BJ (cell line): ENCODE measurements around the gene NOD2. TPM values are rescaled to one million over a fixed set of nuclear protein-coding genes. Genes with fewer than 3 reads are reported as not detected.

ENCODE experiments used
- CTCF ChIA-PET: fragments of 350-600 bp; formaldehyde crosslinking; extraction: SDS; loops from one replicate; lab custom pipeline; 2021; ENCODE audit warnings: antibody characterized with exemption, inconsistent platforms; lab: Yijun Ruan, JAX
- POLR2A ChIA-PET: fragments of 300-600 bp; sonication (Branson Sonifier 250); formaldehyde crosslinking; extraction: SDS; loops from one replicate; lab custom pipeline; 2021; ENCODE audit warnings: antibody characterized with exemption; lab: Charles Lee
- DNase-seq: peaks from one replicate; pipeline ENCODE4 v3.0.0-alpha.2; 2011; ENCODE audit warnings: low read depth
- H3K27me3 ChIP-seq: 2 replicates; pipeline ENCODE4 v1.6.0; 2011; ENCODE audit warnings: low read length; ENCODE audit not compliant: control insufficient read depth, insufficient read depth
- H3K36me3 ChIP-seq: 2 replicates; pipeline ENCODE4 v1.5.1; 2011; ENCODE audit warnings: low read length; ENCODE audit not compliant: control insufficient read depth, insufficient read depth
- H3K4me3 ChIP-seq: 2 replicates; pipeline ENCODE4 v1.5.1; 2011; ENCODE audit warnings: low read depth, mild to moderate bottlenecking, control low read depth, low read length
- polyA plus RNA-seq: library from polyadenylated mRNA; depleted of rRNA; stranded (reverse); fragments of >200 nt; gene quantifications from 2 replicates; pipeline ENCODE4 v1.2.3, GENCODE V29; 2011
- TF ChIP-seq, protein P1 (sequence below): IDR thresholded peaks from 2 replicates; pipeline ENCODE4 v1.5.1; 2011; ENCODE audit warnings: low read depth, mild to moderate bottlenecking, control low read depth, inconsistent platforms, low read length, moderate library complexity; ENCODE audit not compliant: insufficient read depth

NOD2 gene
- polyA plus RNA-seq, 1 experiment: not detected

DNA sequence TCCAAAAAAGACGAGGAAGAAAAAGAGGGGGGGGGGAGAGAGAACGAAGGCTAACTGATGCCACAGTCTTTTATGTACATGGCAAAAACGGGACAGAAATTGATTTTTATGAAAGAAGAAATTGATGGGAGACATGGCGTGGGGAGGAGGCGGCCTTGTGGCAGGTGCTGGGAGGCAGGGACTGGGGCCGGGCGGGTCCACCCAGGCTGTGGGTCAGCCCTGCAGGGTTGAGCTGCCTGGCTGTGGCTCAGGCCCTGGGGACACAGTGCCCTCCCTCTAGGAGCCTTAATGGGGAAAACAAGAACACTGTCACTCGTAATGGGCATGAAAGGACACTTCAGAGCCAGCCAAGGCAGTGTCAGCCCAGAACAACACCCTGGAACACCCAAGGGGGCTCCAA is 47.1 kb upstream of the NOD2 start:
- no peaks in the 10 kb centered on the region for H3K36me3 ChIP-seq
- TF ChIP-seq, protein P1, sequence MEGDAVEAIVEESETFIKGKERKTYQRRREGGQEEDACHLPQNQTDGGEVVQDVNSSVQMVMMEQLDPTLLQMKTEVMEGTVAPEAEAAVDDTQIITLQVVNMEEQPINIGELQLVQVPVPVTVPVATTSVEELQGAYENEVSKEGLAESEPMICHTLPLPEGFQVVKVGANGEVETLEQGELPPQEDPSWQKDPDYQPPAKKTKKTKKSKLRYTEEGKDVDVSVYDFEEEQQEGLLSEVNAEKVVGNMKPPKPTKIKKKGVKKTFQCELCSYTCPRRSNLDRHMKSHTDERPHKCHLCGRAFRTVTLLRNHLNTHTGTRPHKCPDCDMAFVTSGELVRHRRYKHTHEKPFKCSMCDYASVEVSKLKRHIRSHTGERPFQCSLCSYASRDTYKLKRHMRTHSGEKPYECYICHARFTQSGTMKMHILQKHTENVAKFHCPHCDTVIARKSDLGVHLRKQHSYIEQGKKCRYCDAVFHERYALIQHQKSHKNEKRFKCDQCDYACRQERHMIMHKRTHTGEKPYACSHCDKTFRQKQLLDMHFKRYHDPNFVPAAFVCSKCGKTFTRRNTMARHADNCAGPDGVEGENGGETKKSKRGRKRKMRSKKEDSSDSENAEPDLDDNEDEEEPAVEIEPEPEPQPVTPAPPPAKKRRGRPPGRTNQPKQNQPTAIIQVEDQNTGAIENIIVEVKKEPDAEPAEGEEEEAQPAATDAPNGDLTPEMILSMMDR: no peak
- ChIA-PET POLR2A (no interaction called here), CTCF (interaction anchor here (0.6 to 1.8 kb wide), 2 partner anchors 19 to 440 kb away, joined by 3 to 4 read pairs; no protein-coding TSS in a partner anchor)
- DNase-seq: no peak
- H3K27me3 ChIP-seq: peaks cover 9% of the 10 kb centered on the region
- H3K4me3 ChIP-seq: no peak overlapping the region

DNA sequence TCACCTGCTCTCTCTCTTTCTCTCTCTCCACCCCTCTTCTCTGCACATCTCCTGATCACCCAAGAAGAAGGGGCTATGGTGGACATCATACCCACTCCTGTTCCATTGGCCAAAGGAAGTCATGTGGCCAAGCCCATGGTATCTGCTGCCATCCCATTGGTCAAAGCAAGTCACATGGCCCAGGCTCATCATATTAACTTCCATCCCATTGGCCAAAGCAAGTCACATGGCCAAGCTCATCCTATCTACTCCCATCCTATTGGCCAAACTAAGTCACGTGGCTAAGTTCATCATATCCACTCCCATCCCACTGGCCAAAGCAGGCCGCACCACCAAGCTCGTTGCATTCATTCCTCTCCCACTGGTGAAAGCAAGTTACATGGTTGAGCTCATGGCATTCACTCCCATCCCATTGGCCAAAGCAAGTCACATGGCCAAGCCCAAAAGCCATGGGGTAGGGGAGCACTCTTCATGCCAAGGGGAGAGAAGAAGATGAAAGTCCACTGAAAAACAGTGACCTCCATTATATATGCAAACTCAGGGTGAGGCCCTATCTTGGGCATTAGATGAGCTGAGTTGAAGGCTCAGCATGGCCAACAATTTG is 41.5 kb upstream of the NOD2 start:
- H3K36me3 ChIP-seq: no peaks in the 10 kb centered on the region
- H3K4me3 ChIP-seq: no peak overlapping the region
- TF ChIP-seq, protein P1: no peak
- POLR2A ChIA-PET: no interaction called here
- no peak for DNase-seq
- CTCF ChIA-PET: interaction anchor here (0.8 to 1.6 kb wide), 3 partner anchors 10 to 58 kb away, joined by 3 to 6 read pairs (median 3); no protein-coding TSS in a partner anchor
- peaks cover 3% of the 10 kb centered on the region; the same call in 1 of the 2 replicates for H3K27me3 ChIP-seq

GRCh38 chr16:50652836-50653425 is 40.5 kb upstream of the NOD2 start:
- Histone ChIP-seq H3K36me3 (no peaks in the 10 kb centered on the region), H3K27me3 (peaks cover 3% of the 10 kb centered on the region; the same call in 1 of the 2 replicates), H3K4me3 (no peak overlapping the region)
- TF ChIP-seq, protein P1: no peak
- ChIA-PET POLR2A (no interaction called here), CTCF (interaction anchor here (0.6 to 1.8 kb wide), 7 partner anchors 8 to 547 kb away, joined by 3 to 6 read pairs (median 3); no protein-coding TSS in a partner anchor)
- DNase-seq: no peak

DNA sequence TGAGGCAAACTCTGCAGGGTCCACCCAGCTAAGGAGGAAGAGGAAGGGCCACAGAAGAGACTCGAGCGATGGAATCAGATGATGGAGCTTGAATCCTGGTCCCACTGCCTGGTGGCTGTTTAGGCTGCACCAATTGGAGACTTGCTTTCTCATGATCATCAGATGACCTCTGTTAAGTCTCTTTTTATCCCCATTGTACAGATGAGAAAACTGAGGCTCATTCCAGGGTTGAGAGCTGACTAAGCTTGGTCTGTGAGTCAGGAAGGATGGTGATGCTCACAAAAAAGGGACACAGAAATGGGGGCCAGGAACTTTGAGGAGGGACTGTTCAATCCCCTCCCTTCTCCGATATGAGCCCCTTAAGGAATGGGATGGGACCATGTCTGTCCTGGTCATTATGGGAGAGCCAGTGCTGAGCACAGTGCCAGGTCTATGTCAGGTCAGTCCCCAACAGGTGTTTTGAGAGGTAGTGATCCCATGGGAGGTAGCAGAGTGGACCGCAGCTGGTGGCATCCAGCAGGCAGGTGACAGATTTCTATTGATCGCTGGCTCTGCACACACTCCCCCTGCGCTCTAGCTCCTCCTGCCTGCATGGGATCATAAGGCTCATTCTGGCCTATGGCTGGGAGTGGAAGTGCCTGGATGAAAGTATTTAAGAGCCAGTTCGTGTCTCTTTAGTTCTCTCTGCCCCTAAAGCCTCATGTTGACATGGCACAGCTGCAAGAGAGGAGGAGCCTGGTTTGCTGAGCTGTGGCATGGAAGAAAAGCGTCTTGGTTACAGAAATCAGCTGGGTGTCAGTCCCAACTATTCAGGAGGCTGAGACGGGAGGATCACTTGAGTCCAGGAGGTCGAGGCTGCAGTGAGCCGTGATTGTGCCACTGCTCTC is 39.5 kb upstream of the NOD2 start:
- Histone ChIP-seq H3K36me3 (no peaks in the 10 kb centered on the region), H3K4me3 (no peak overlapping the region), H3K27me3 (peaks cover 3% of the 10 kb centered on the region; the same call in 1 of the 2 replicates)
- DNase-seq: no peak
- TF ChIP-seq, protein P1: no peak
- POLR2A ChIA-PET: no interaction called here
- CTCF ChIA-PET: interaction anchor here (0.6 to 1.8 kb wide), 7 partner anchors 9 to 868 kb away, joined by 3 to 6 read pairs (median 3); no protein-coding TSS in a partner anchor
